ENCODE results near the gene THSD7B.
"Not testable (repeated sequence)": the region's sequence is repeated elsewhere in the genome, so short reads cannot be mapped to it uniquely, and the experiment has no call there.

THSD7B gene

GRCh38 chr2:137261881-137262585, 496.7 kb downstream of the THSD7B start:
- no peak for DNase-seq

- DNase-seq = peak; percentile 67
Measured at GRCh38 chr2:137262594-137262993, 497.2 kb downstream of the THSD7B start.

GRCh38 chr2:137287913-137288639, 522.7 kb downstream of the THSD7B start:
- no peak for DNase-seq

GRCh38 chr2:137291836-137292570, 526.7 kb downstream of the THSD7B start:
- DNase-seq = no peak

GRCh38 chr2:137298377-137298776, 533.0 kb downstream of the THSD7B start:
- DNase-seq = no peak

GRCh38 chr2:137300987-137301386, 535.6 kb downstream of the THSD7B start:
- no peak for DNase-seq

- DNase-seq = no peak
Measured at GRCh38 chr2:137302957-137303356, 537.6 kb downstream of the THSD7B start.

GRCh38 chr2:137316075-137316474, 550.7 kb downstream of the THSD7B start:
- DNase-seq = no peak

- peak; percentile 92 for DNase-seq
Measured at GRCh38 chr2:137321566-137321965, 556.2 kb downstream of the THSD7B start.

GRCh38 chr2:137331562-137331961, 566.2 kb downstream of the THSD7B start:
- not testable (repeated sequence) for DNase-seq

GRCh38 chr2:137333386-137334165, 568.2 kb downstream of the THSD7B start:
- no peak for DNase-seq

- DNase-seq = no peak
Measured at GRCh38 chr2:137336067-137336466, 570.7 kb downstream of the THSD7B start.

- DNase-seq = no peak
Measured at GRCh38 chr2:137339051-137339450, 573.7 kb downstream of the THSD7B start.

GRCh38 chr2:137345994-137346393, 580.6 kb downstream of the THSD7B start:
- no peak for DNase-seq

GRCh38 chr2:137348301-137348700, 583.0 kb downstream of the THSD7B start:
- no peak for DNase-seq

- DNase-seq = no peak
Measured at GRCh38 chr2:137357634-137358033, 592.3 kb downstream of the THSD7B start.

- DNase-seq = no peak
Measured at GRCh38 chr2:137367361-137367760, 602.0 kb downstream of the THSD7B start.

GRCh38 chr2:137369106-137369505, 603.8 kb downstream of the THSD7B start:
- DNase-seq = no peak

- no peak for DNase-seq
Measured at GRCh38 chr2:137379186-137379585, 613.8 kb downstream of the THSD7B start.

- no peak for DNase-seq
Measured at GRCh38 chr2:137380610-137381009, 615.3 kb downstream of the THSD7B start.

GRCh38 chr2:137381731-137382130, 616.4 kb downstream of the THSD7B start:
- DNase-seq = no peak

GRCh38 chr2:137383391-137383790, 618.0 kb downstream of the THSD7B start:
- no peak for DNase-seq

- no peak for DNase-seq
Measured at GRCh38 chr2:137387044-137387443, 621.7 kb downstream of the THSD7B start.
